GM10248 (cell line): ENCODE data around the gene KCNIP3.

Experiments used
- CTCF ChIA-PET: fragments of 300-600 bp; sonication (Branson Sonifier 250); formaldehyde crosslinking; extraction: SDS; loops from one replicate; lab custom pipeline; 2021; ENCODE audit warnings: antibody characterized with exemption; lab: Yijun Ruan, JAX
- POLR2A ChIA-PET: fragments of 350-650 bp; sonication (Branson Sonifier 250); formaldehyde crosslinking; extraction: SDS; loops from one replicate; lab custom pipeline; 2020; ENCODE audit warnings: antibody characterized with exemption; lab: Yijun Ruan, JAX
- DNase-seq: peaks from one replicate; pipeline ENCODE4 v3.0.0; 2012; ENCODE audit errors: extremely low spot score
- CTCF ChIP-seq: IDR thresholded peaks from 2 replicates; pipeline ENCODE4 v1.5.1; 2012; ENCODE audit warnings: mild to moderate bottlenecking, low read depth; ENCODE audit errors: extremely low read depth, missing control alignments, control extremely low read depth

The KCNIP3 gene

DNA sequence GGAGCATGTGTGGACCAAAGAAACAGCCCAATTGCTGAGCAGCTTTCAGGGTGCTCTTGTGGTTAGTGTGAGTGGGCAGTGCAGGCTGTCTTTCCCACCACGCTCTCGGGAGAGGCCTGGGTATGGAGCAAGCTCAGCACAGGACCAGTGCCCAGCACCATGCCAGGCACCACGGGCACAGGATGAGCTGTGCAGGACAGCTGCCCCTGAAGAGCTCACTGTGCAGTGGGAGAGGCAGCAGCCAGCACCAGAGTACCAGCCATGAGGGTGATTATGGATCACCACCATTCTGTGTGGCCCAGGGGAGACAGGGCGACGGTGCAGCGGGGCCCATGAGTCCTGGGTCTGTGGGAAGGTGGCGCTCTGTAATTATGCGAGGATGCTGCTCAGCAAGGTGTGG lies 75.7 kb downstream of the KCNIP3 start:
- ChIA-PET POLR2A (no interaction called here), CTCF (interaction anchor here (1.1 kb wide), 1 partner anchor 16 kb away, joined by 4 read pairs; no protein-coding TSS in a partner anchor)
- no peak for TF ChIP-seq CTCF
- no peak for DNase-seq

- CTCF ChIA-PET: interaction anchor here (2.5 kb wide), 1 partner anchor 15 kb away, joined by 8 read pairs; no protein-coding TSS in a partner anchor
- no peak for DNase-seq
- POLR2A ChIA-PET: no interaction called here
- TF ChIP-seq CTCF: no peak
Measured at GRCh38 chr2:95374029-95374428, 76.9 kb downstream of the KCNIP3 start.

- POLR2A ChIA-PET: no interaction called here
- DNase-seq: no peak
- CTCF ChIA-PET: interaction anchor here (2.5 kb wide), 1 partner anchor 15 kb away, joined by 8 read pairs; no protein-coding TSS in a partner anchor
- TF ChIP-seq CTCF: no peak
Measured at GRCh38 chr2:95374451-95374920, 77.3 kb downstream of the KCNIP3 start.

GRCh38 chr2:95374921-95375471 lies 77.8 kb downstream of the KCNIP3 start:
- POLR2A ChIA-PET: no interaction called here
- CTCF ChIA-PET: interaction anchor here (2.5 kb wide), 1 partner anchor 14 kb away, joined by 8 read pairs; no protein-coding TSS in a partner anchor
- DNase-seq: no peak
- TF ChIP-seq CTCF: no peak

DNA sequence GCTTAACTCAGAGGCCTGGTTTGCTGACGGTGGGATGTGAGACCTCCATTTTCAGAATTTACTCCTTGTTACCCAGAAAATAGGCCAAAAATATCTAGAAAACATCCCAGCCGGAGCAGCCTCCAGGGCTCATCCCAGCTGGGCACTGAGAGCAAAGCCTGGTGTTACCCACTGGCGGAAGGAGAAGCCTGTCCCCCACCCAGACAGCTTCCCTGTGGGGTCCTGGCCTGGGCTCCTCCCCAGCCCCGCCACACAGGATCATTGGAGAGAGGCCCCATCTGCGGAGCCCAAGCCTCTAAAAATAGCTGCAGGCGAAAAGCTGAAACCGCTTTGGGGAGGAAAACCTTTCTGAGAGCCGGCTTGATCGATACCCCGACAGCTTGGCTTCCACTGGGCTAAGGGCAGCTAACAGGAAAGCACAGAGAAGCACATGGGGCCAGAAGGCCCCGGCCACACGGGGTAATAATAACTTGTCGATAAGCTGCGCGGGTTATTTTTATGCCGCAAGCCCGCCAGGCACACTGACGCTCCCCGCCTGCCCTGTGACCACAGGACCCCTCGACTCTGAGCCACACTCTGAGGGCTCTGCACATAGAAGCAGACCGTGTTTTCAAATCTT lies 78.5 kb downstream of the KCNIP3 start:
- ChIA-PET CTCF (interaction anchor here (2.5 kb wide), 1 partner anchor 14 kb away, joined by 8 read pairs; no protein-coding TSS in a partner anchor), POLR2A (no interaction called here)
- DNase-seq: no peak
- TF ChIP-seq CTCF: no peak

DNA sequence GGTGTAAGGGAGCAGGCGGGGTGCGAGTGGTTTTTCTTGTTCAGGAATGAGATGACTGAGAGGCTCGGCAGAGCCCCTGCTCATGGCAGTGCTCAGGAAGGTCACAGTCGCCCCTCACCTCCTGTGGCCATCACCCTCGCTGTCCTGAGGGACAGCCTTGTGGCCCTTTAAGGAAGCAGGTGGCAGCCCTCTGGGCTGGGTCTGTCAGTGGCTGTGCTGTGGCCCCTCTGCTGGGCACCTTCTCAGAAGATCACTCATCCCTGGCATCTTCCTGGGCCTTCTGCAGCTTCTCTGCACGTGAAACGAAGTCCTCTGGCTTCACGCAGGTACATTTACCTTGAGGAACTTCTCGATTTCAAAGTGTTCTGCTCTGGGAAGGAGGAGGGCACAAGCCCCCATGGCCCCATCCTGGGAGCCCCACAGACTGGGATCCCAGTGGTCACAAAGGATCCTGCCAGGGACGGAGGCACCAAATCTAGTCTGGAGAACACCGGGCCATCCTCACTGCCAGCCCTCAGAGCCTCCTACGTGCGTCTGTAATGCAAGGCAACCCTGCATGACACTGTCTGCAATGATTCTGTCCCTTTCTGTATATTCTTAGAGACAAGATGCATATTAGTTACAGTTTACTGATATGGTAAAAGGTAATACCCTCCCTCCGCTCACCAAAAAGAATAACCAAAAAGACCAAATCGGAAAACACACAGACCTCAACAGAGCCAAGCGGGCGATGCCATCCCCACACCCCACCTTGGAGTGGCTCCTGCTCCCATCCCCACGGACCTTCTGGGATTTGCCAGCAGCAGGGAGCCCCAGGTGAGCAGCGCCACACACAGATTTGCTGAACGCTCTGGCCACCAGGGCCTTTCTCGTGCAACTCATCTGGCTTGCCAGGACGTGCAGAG lies 79.4 kb downstream of the KCNIP3 start:
- CTCF ChIA-PET: interaction anchor here (2.1 kb wide), 1 partner anchor 11 kb away, joined by 6 read pairs; no protein-coding TSS in a partner anchor
- no peak for TF ChIP-seq CTCF
- POLR2A ChIA-PET: no interaction called here
- no peak for DNase-seq
